IPS DF 6.9 (cell line): ENCODE measurements around the gene TOPBP1.

Source experiments
- DNase-seq: peaks from one replicate; pipeline ENCODE4 v3.0.0-alpha.2; 2013; ENCODE audit warnings: low read depth, low spot score
- H3K27ac ChIP-seq: one replicate; pipeline ENCODE4 v1.5.1; 2013; ENCODE audit warnings: low read length, control low read depth
- H3K27me3 ChIP-seq: 2 replicates; pipeline ENCODE4 v1.6.1; 2013; ENCODE audit warnings: mild to moderate bottlenecking, low read length; ENCODE audit not compliant: control insufficient read depth, insufficient read depth
- H3K36me3 ChIP-seq: 2 replicates; pipeline ENCODE4 v1.6.1; 2013; ENCODE audit warnings: low read length; ENCODE audit not compliant: control insufficient read depth, insufficient read depth
- H3K4me1 ChIP-seq: 2 replicates; pipeline ENCODE4 v1.6.1; 2013; ENCODE audit warnings: low read length; ENCODE audit not compliant: control insufficient read depth, insufficient read depth
- H3K4me3 ChIP-seq: 2 replicates; pipeline ENCODE4 v1.5.1; 2013; ENCODE audit warnings: mild to moderate bottlenecking, low read length
- H3K9me3 ChIP-seq: 2 replicates; pipeline ENCODE4 v1.6.1; 2013; ENCODE audit warnings: low read length, inconsistent platforms; ENCODE audit not compliant: control insufficient read depth, insufficient read depth
- WGBS: extraction: QIAGEN DNeasy Blood & Tissue Kit; methylation state at CpG from one replicate; pipeline ENCODE4 v1.1.7; 2013; ENCODE audit warnings: mixed read lengths, missing lambda C conversion rate; ENCODE audit not compliant: insufficient read length, insufficient coverage; 5-methylcytosine and 5-hydroxymethylcytosine counted together

The TOPBP1 gene

GRCh38 chr3:133649486-133650068 lies 12.2 kb downstream of the TOPBP1 start:
- H3K9me3 ChIP-seq: no peaks in the 10 kb centered on the region
- H3K27me3 ChIP-seq: no peaks in the 10 kb centered on the region
- no peak overlapping the region for H3K4me3 ChIP-seq
- H3K36me3 ChIP-seq: peaks cover 7% of the 10 kb centered on the region; the same call in 1 of the 2 replicates
- no CpG with 5 or more reads among the region's 4 CpGs for WGBS
- no peak overlapping the region for H3K27ac ChIP-seq
- H3K4me1 ChIP-seq: no peaks in the 10 kb centered on the region
- no peak for DNase-seq

GRCh38 chr3:133644768-133645167 lies 17.0 kb downstream of the TOPBP1 start:
- Histone ChIP-seq H3K4me1 (no peaks in the 10 kb centered on the region), H3K4me3 (no peak overlapping the region), H3K27me3 (no peaks in the 10 kb centered on the region), H3K36me3 (peaks cover 7% of the 10 kb centered on the region; the same call in 1 of the 2 replicates), H3K9me3 (no peaks in the 10 kb centered on the region), H3K27ac (no peak overlapping the region)
- no peak for DNase-seq
- no CpG with 5 or more reads among the region's 1 CpG for WGBS

GRCh38 chr3:133643611-133644010 lies 18.1 kb downstream of the TOPBP1 start:
- no peak for DNase-seq
- H3K36me3 ChIP-seq: peaks cover 3% of the 10 kb centered on the region; the same call in 1 of the 2 replicates
- no peak overlapping the region for H3K27ac ChIP-seq
- H3K4me3 ChIP-seq: no peak overlapping the region
- H3K9me3 ChIP-seq: no peaks in the 10 kb centered on the region
- no CpG with 5 or more reads among the region's 2 CpGs for WGBS
- H3K27me3 ChIP-seq: no peaks in the 10 kb centered on the region
- H3K4me1 ChIP-seq: no peaks in the 10 kb centered on the region

GRCh38 chr3:133641254-133641653 lies 20.5 kb downstream of the TOPBP1 start:
- H3K36me3 ChIP-seq: peaks cover 6% of the 10 kb centered on the region; the same call in 1 of the 2 replicates
- no peak overlapping the region for H3K27ac ChIP-seq
- WGBS: no CpG with 5 or more reads among the region's 4 CpGs
- H3K9me3 ChIP-seq: no peaks in the 10 kb centered on the region
- DNase-seq: no peak
- no peaks in the 10 kb centered on the region for H3K4me1 ChIP-seq
- no peaks in the 10 kb centered on the region for H3K27me3 ChIP-seq
- no peak overlapping the region for H3K4me3 ChIP-seq

DNA sequence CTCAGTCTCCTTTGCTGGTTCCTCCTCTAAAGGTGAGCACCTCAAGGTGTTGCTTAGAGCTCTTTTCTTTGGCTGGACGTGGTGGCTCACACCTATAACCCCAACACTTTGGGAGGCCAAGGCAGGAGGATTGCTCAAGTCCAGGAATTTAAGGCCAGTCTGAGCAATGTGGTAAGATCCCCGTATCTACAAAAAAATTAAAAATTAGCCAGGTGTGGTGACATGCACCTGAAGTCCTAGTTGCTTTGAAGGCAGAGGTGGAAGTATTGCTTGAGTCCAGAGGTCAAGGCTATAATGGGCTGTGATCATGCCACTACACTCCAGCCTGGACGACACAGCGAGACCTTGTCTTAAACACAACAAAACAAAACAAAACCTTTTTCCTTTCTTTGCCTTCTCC lies 28.3 kb downstream of the TOPBP1 start:
- Histone ChIP-seq H3K9me3 (no peaks in the 10 kb centered on the region), H3K27me3 (no peaks in the 10 kb centered on the region), H3K27ac (no peak overlapping the region), H3K4me3 (no peak overlapping the region), H3K4me1 (no peaks in the 10 kb centered on the region), H3K36me3 (peaks cover 9% of the 10 kb centered on the region; the same call in 1 of the 2 replicates)
- no peak for DNase-seq
- no CpG with 5 or more reads among the region's 4 CpGs for WGBS

DNA sequence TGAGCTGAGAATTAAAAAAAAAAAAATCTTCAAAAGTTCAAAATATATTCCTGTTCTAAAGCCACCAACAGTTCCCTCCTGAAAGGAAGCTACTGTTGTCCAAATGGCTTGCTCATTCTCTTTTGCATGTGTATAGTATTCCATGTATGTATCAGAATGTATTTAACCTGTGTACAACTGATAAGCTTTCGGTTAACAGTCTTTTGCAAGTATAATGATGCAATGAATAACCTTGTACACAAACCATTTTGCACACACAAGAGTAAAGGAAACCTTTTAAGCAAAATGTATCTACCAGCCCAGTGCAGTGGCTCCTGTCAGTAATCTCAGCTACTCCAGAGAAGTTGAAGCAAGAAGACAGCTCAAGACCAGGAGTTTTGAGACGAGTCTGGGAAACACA lies 32.6 kb downstream of the TOPBP1 start:
- Histone ChIP-seq H3K27ac (no peak overlapping the region), H3K4me1 (no peaks in the 10 kb centered on the region), H3K36me3 (peaks cover 5% of the 10 kb centered on the region; the same call in 1 of the 2 replicates), H3K9me3 (no peaks in the 10 kb centered on the region), H3K27me3 (no peaks in the 10 kb centered on the region), H3K4me3 (no peak overlapping the region)
- DNase-seq: no peak
- no CpG with 5 or more reads among the region's 2 CpGs for WGBS

DNA sequence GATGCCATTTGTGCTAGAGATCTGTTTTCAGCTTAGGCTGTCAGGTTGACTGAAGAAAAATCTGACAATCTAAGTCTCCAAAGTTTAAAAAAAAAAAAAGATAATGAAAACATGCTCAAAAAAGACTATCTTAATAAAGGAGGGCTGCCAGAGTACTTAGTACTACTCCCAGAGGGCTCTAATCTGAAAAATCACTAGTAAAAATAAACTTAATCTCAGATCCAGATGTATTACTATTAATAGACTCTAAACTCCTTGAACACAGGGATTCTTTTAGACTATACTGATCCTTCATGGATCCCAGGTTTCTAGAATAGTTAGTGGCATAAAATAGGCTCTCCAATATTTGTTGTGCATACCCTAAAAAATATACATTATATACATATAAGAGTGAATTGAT lies 34.0 kb downstream of the TOPBP1 start:
- DNase-seq: no peak
- no peaks in the 10 kb centered on the region for H3K9me3 ChIP-seq
- H3K27me3 ChIP-seq: no peaks in the 10 kb centered on the region
- no peaks in the 10 kb centered on the region for H3K4me1 ChIP-seq
- H3K27ac ChIP-seq: no peak overlapping the region
- H3K4me3 ChIP-seq: no peak overlapping the region
- peaks cover 5% of the 10 kb centered on the region; the same call in 1 of the 2 replicates for H3K36me3 ChIP-seq

GRCh38 chr3:133620066-133620784 lies 41.5 kb downstream of the TOPBP1 start:
- no peak overlapping the region for H3K4me3 ChIP-seq
- DNase-seq: no peak
- H3K27me3 ChIP-seq: no peaks in the 10 kb centered on the region; the same call in 1 of the 2 replicates
- no peak overlapping the region for H3K27ac ChIP-seq
- no peaks in the 10 kb centered on the region for H3K9me3 ChIP-seq
- peaks cover 2% of the 10 kb centered on the region; the same call in 1 of the 2 replicates for H3K36me3 ChIP-seq
- no CpG with 5 or more reads among the region's 13 CpGs for WGBS
- no peaks in the 10 kb centered on the region for H3K4me1 ChIP-seq

GRCh38 chr3:133611534-133611933 lies 50.2 kb downstream of the TOPBP1 start:
- Histone ChIP-seq H3K27ac (no peak overlapping the region), H3K4me3 (no peak overlapping the region), H3K9me3 (no peaks in the 10 kb centered on the region), H3K4me1 (no peaks in the 10 kb centered on the region), H3K36me3 (peaks cover 2% of the 10 kb centered on the region; the same call in 1 of the 2 replicates), H3K27me3 (no peaks in the 10 kb centered on the region)
- no CpG with 5 or more reads among the region's 2 CpGs for WGBS
- DNase-seq: no peak

DNA sequence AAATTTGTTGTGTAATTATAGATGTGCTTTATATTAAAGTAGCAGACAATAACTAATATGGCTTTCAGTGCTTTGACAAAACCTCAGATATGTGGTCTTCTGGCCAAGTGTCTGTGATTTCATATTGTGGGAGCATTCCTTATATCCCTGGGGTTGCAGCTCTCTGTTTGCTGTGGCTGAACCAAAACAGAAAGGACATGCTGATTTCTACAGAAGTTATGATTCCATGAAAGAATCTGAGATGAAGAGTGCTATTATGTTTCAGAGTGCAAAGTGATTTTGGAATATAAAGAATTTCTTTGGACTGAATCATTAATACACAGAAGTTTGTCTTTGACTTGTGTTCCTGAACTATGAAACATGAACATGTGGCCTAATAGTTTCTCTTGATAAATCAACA lies 51.7 kb downstream of the TOPBP1 start:
- Histone ChIP-seq H3K27me3 (no peaks in the 10 kb centered on the region), H3K36me3 (peaks cover 2% of the 10 kb centered on the region; the same call in 1 of the 2 replicates)

DNA sequence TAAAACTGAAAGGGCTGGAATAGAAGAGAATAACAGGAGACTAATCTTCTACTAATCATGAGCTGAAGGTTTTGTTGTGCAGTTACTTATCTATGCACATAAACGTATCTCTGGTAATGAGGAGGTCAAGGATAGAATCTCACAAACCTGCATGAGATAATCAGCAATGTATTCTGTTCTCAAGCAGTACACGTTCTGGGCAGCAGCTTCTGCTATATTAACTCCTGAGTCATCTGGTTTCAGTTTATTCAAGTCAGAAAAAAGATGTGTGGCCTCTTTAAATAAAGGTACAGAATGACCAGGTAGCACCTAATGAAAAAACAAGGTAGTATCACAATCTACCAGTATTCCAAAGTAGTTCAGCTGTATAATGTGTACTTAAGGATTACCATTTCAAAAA lies 53.4 kb downstream of the TOPBP1 start:
- Histone ChIP-seq H3K27ac (no peak overlapping the region), H3K36me3 (peaks cover 2% of the 10 kb centered on the region; the same call in 1 of the 2 replicates), H3K4me1 (no peaks in the 10 kb centered on the region), H3K27me3 (no peaks in the 10 kb centered on the region), H3K4me3 (no peak overlapping the region), H3K9me3 (no peaks in the 10 kb centered on the region)
- no CpG with 5 or more reads among the region's 2 CpGs for WGBS
- DNase-seq: no peak

More for the DNA sequence above, 51.7 kb downstream of the TOPBP1 start:
- H3K4me3 ChIP-seq: no peak overlapping the region
- no peaks in the 10 kb centered on the region for H3K9me3 ChIP-seq
- no peaks in the 10 kb centered on the region for H3K4me1 ChIP-seq
- no peak for DNase-seq
- H3K27ac ChIP-seq: no peak overlapping the region
